ENCODE data around the gene ATOH8.
"Not testable (repeated sequence)": the region's sequence is repeated elsewhere in the genome, so short reads cannot be mapped to it uniquely, and the experiment has no call there.

Gene ATOH8

GRCh38 chr2:85828725-85829124 lies 74.9 kb downstream of the ATOH8 start:
- no peak for DNase-seq (ENCODE audit: low read depth)

- DNase-seq (ENCODE audit: low read depth): not testable (repeated sequence)
Observed at GRCh38 chr2:85829394-85829793, 75.6 kb downstream of the ATOH8 start.

GRCh38 chr2:85830645-85831044 lies 76.9 kb downstream of the ATOH8 start:
- DNase-seq (ENCODE audit: low read depth): no peak

- DNase-seq (ENCODE audit: low read depth): no peak
Observed at GRCh38 chr2:85831735-85832134, 77.9 kb downstream of the ATOH8 start.

- no peak for DNase-seq (ENCODE audit: low read depth)
Observed at GRCh38 chr2:85834466-85834865, 80.7 kb downstream of the ATOH8 start.

Measured in fibroblast of the conjunctiva (primary cell).